Mammary epithelial cell (primary cell): Measurements from ENCODE around the gene CEP85L.

ENCODE experiments used
- EZH2 ChIP-seq: IDR thresholded peaks from 2 replicates; pipeline ENCODE4 v1.6.1; 2012; ENCODE audit warnings: low read length, inconsistent platforms, borderline replicate concordance
- TF ChIP-seq, protein P1 (sequence below), 2 donors: IDR thresholded peaks in 1 of 2; conservative IDR thresholded peaks in 1 of 2; 2 replicates each; pipeline ENCODE4 v1.5.1; 2011 to 2012; ENCODE audit warnings: inconsistent platforms in 2 of 2, low read length in 2 of 2, mild to moderate bottlenecking in 2 of 2, control low read depth in 1 of 2, low read depth in 1 of 2; ENCODE audit not compliant: insufficient read depth in 1 of 2; ENCODE audit errors: extremely low read depth in 1 of 2

DNA sequence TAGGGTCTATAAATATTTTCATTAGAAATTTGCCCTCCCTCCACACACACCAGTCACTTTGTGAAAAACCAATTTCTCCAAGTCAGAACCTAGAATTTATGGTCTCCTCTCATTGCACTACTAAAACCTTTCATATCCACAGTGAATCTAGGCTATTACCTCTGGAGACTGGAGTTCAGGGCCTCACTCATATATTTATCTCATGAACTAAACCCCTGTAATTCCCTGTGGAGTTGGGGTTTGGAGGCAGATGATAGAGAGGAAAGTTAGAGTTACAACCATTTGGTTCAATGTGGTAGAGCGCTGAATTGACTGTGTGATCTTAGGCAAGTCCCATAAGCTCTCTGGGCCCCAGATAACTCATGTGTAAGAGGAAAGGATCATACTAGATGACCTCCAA is 18.2 kb upstream of the CEP85L start:
- TF ChIP-seq, protein P1, sequence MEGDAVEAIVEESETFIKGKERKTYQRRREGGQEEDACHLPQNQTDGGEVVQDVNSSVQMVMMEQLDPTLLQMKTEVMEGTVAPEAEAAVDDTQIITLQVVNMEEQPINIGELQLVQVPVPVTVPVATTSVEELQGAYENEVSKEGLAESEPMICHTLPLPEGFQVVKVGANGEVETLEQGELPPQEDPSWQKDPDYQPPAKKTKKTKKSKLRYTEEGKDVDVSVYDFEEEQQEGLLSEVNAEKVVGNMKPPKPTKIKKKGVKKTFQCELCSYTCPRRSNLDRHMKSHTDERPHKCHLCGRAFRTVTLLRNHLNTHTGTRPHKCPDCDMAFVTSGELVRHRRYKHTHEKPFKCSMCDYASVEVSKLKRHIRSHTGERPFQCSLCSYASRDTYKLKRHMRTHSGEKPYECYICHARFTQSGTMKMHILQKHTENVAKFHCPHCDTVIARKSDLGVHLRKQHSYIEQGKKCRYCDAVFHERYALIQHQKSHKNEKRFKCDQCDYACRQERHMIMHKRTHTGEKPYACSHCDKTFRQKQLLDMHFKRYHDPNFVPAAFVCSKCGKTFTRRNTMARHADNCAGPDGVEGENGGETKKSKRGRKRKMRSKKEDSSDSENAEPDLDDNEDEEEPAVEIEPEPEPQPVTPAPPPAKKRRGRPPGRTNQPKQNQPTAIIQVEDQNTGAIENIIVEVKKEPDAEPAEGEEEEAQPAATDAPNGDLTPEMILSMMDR (conservative IDR thresholded peaks at IDR 0.05 in 1 of 2, IDR thresholded peaks at IDR 0.05 in 1 of 2; ENCODE audit: extremely low read depth in 1 of 2, insufficient read depth in 1 of 2, low read depth in 1 of 2, low read length in 2 of 2), result no peak
- no peak for TF ChIP-seq EZH2
